Panc1 (cell line): ENCODE measurements around the gene OGA. TPM values are rescaled to one million over a fixed set of nuclear protein-coding genes. Genes with fewer than 3 reads are reported as not detected.
"Not testable (repeated sequence)": the region's sequence is repeated elsewhere in the genome, so short reads cannot be mapped to it uniquely, and the experiment has no call there.

Experiments used
- ATAC-seq: fragments of 200-7000 bp; cut with Tn5 transposase; 2 replicates; pipeline ENCODE4 v1.9.1; 2020; ENCODE audit warnings: mild to moderate bottlenecking, moderate library complexity
- BruUV-seq: library from RNA; stranded (reverse); fragments of 400-500 nt; replicated peaks from 2 replicates; lab custom pipeline; 2021; lab: Mats Ljungman, UMichigan
- CTCF ChIA-PET: fragments of 300-600 bp; sonication (Branson Sonifier 250); formaldehyde crosslinking; loops from one replicate; lab custom pipeline; 2022; ENCODE audit warnings: antibody characterized with exemption; lab: Charles Lee
- POLR2A ChIA-PET: fragments of 300-600 bp; sonication (Branson Sonifier 250); formaldehyde crosslinking; loops from one replicate; lab custom pipeline; 2022; ENCODE audit warnings: antibody characterized with exemption; lab: Charles Lee
- DNase-seq: peaks from one replicate; pipeline ENCODE4 v3.0.0-alpha.2; 2010; ENCODE audit warnings: low read depth, low spot score
- H3K27ac ChIP-seq: 2 replicates; pipeline ENCODE4 v1.5.1; 2011; ENCODE audit warnings: mild to moderate bottlenecking, low read length, inconsistent platforms
- H3K27me3 ChIP-seq: fragments of 200-500 bp; sonication (Bioruptor generic); 2 replicates; pipeline ENCODE4 v1.6.0; 2014; ENCODE audit warnings: low read length, inconsistent platforms; ENCODE audit not compliant: control insufficient read depth, insufficient read depth
- H3K36me3 ChIP-seq: fragments of 200-500 bp; sonication (Bioruptor generic); 2 replicates; pipeline ENCODE4 v1.5.1; 2014; ENCODE audit warnings: inconsistent platforms, mild to moderate bottlenecking, low read length, moderate library complexity; ENCODE audit not compliant: control insufficient read depth, insufficient read depth
- H3K4me1 ChIP-seq: 2 replicates; pipeline ENCODE4 v1.5.1; 2011; ENCODE audit warnings: inconsistent platforms, mild to moderate bottlenecking, low read length, moderate library complexity; ENCODE audit not compliant: control insufficient read depth, insufficient read depth
- H3K4me3 ChIP-seq, 2 experiments: 2 replicates each; pipeline ENCODE4 v1.5.1; 2011 to 2012; ENCODE audit warnings: low read depth in 2 of 2, low read length in 2 of 2, mild to moderate bottlenecking in 2 of 2, inconsistent platforms in 1 of 2, moderate library complexity in 1 of 2
- H3K9me3 ChIP-seq: fragments of 200-500 bp; sonication (Bioruptor generic); 2 replicates; pipeline ENCODE4 v1.5.1; 2014; ENCODE audit warnings: low read depth, mild to moderate bottlenecking, inconsistent platforms, low read length, moderate library complexity; ENCODE audit not compliant: control insufficient read depth, insufficient read depth
- POLR2AphosphoS5 ChIP-seq: IDR thresholded peaks from 2 replicates; pipeline ENCODE4 v1.6.1; 2012; ENCODE audit warnings: mild to moderate bottlenecking, low read depth, low read length, moderate library complexity
- SIN3A ChIP-seq: IDR thresholded peaks from 2 replicates; pipeline ENCODE4 v1.6.1; 2012; ENCODE audit warnings: low read depth, mild to moderate bottlenecking, low read length, moderate library complexity, borderline replicate concordance; ENCODE audit not compliant: insufficient read depth
- TCF7L2 ChIP-seq: IDR thresholded peaks from 2 replicates; pipeline ENCODE4 v1.6.1; 2011; ENCODE audit warnings: mild to moderate bottlenecking, low read depth, low read length, inconsistent platforms
- in situ Hi-C: cut with HindIII; loops from 2 replicates; pipeline ENCODE4 v1.10.0; 2016; ENCODE audit warnings: low sequenced_read_pairs, low pct_unique_long_range_greater_than_20kb
- intact Hi-C: fragments of 100-400 bp; cut with micrococcal nuclease; formaldehyde crosslinking; loops from one replicate; pipeline ENCODE4 v1.10.0; 2022; ENCODE audit not compliant: unreplicated experiment
- total RNA-seq: library from RNA; stranded (reverse); gene quantifications from one replicate; pipeline ENCODE4 v1.2.1, GENCODE V29; 2021; ENCODE audit not compliant: unreplicated experiment
- TF ChIP-seq, protein P1 (sequence below): fragments of 450-650 bp; IDR thresholded peaks from 2 replicates; pipeline ENCODE4 v1.5.1; 2017; ENCODE audit warnings: mild to moderate bottlenecking
- TF ChIP-seq, protein P2 (sequence below), 2 experiments: IDR thresholded peaks; 2 replicates each; pipeline ENCODE4 v1.6.1; 2011 to 2012; ENCODE audit warnings: low read depth in 2 of 2, control low read depth in 1 of 2, low read length in 1 of 2, mild to moderate bottlenecking in 1 of 2, moderate library complexity in 1 of 2; ENCODE audit not compliant: insufficient read depth in 1 of 2

Gene OGA
- total RNA-seq, 1 experiment from 2014 or later: 117 TPM

DNA sequence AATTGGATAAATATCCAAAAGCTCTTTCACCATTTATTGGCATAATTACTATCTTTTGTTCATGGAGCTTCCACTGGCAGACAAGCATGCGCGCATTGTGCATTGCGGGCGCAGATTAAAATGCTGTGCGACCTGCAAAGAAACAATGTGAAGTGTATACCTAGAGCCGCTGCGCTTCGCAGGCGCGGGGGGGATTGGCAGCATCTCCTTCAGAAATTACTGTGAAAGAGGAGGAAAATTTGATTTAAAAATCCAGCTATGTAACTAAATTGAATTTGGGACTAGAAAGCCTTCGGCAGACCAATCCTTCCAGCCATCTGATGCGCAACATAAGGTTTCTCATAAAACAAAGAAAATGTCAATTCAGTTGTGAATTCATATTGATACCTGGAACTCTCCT is 24.7 kb downstream of the OGA start:
- no peaks in the 10 kb centered on the region for H3K4me1 ChIP-seq
- no peak overlapping the region for H3K27ac ChIP-seq
- no TSS peak for BruUV-seq
- intact Hi-C loops: no loop called here
- peaks cover 61% of the 10 kb centered on the region for H3K36me3 ChIP-seq
- ATAC-seq (no peak), DNase-seq (no peak)
- CTCF ChIA-PET: interaction anchor here (1.0 kb wide), 1 partner anchor 12 kb away, joined by 5 read pairs; no protein-coding TSS in a partner anchor
- H3K4me3 ChIP-seq: no peak overlapping the region
- POLR2A ChIA-PET: no interaction called here
- no peaks in the 10 kb centered on the region for H3K9me3 ChIP-seq
- in situ Hi-C loops: no loop called here
- TF ChIP-seq SIN3A: no peak
- TF ChIP-seq, protein P1, sequence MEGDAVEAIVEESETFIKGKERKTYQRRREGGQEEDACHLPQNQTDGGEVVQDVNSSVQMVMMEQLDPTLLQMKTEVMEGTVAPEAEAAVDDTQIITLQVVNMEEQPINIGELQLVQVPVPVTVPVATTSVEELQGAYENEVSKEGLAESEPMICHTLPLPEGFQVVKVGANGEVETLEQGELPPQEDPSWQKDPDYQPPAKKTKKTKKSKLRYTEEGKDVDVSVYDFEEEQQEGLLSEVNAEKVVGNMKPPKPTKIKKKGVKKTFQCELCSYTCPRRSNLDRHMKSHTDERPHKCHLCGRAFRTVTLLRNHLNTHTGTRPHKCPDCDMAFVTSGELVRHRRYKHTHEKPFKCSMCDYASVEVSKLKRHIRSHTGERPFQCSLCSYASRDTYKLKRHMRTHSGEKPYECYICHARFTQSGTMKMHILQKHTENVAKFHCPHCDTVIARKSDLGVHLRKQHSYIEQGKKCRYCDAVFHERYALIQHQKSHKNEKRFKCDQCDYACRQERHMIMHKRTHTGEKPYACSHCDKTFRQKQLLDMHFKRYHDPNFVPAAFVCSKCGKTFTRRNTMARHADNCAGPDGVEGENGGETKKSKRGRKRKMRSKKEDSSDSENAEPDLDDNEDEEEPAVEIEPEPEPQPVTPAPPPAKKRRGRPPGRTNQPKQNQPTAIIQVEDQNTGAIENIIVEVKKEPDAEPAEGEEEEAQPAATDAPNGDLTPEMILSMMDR: no peak
- no peak for TF ChIP-seq POLR2AphosphoS5
- TF ChIP-seq TCF7L2: no peak
- TF ChIP-seq, protein P2, sequence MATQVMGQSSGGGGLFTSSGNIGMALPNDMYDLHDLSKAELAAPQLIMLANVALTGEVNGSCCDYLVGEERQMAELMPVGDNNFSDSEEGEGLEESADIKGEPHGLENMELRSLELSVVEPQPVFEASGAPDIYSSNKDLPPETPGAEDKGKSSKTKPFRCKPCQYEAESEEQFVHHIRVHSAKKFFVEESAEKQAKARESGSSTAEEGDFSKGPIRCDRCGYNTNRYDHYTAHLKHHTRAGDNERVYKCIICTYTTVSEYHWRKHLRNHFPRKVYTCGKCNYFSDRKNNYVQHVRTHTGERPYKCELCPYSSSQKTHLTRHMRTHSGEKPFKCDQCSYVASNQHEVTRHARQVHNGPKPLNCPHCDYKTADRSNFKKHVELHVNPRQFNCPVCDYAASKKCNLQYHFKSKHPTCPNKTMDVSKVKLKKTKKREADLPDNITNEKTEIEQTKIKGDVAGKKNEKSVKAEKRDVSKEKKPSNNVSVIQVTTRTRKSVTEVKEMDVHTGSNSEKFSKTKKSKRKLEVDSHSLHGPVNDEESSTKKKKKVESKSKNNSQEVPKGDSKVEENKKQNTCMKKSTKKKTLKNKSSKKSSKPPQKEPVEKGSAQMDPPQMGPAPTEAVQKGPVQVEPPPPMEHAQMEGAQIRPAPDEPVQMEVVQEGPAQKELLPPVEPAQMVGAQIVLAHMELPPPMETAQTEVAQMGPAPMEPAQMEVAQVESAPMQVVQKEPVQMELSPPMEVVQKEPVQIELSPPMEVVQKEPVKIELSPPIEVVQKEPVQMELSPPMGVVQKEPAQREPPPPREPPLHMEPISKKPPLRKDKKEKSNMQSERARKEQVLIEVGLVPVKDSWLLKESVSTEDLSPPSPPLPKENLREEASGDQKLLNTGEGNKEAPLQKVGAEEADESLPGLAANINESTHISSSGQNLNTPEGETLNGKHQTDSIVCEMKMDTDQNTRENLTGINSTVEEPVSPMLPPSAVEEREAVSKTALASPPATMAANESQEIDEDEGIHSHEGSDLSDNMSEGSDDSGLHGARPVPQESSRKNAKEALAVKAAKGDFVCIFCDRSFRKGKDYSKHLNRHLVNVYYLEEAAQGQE (IDR thresholded peaks at IDR 0.05; ENCODE audit: insufficient read depth in 1 of 2, low read depth in 2 of 2, low read length in 1 of 2): no peak
- no peaks in the 10 kb centered on the region for H3K27me3 ChIP-seq

DNA sequence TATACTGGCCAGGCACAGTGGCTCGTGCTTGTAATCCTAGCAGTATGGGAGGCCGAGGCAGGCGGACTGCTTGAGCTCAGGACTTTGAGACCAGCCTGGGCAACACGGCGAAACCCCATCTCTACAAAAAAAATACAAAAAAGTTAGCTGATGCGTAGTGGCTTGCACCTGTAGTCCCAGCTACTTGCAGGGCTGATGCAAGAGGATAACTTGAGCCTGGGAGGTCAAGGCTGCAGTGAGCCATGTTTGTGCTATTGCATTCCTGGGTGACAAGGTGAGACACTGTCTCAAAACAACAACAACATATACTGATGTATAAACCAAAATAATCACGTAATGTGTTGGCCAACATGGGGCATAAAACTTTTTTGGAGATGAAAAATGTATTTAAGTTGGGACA is 28.6 kb downstream of the OGA start:
- TF ChIP-seq POLR2AphosphoS5: no peak
- no TSS peak for BruUV-seq
- Histone ChIP-seq H3K27ac (no peak overlapping the region), H3K27me3 (no peaks in the 10 kb centered on the region), H3K9me3 (no peaks in the 10 kb centered on the region), H3K4me1 (peaks cover 9% of the 10 kb centered on the region), H3K4me3 (no peak overlapping the region), H3K36me3 (peaks cover 54% of the 10 kb centered on the region)
- no peak for DNase-seq
- in situ Hi-C loops: no loop called here
- CTCF ChIA-PET: no interaction called here
- POLR2A ChIA-PET: interaction anchor here (0.7 kb wide), 1 partner anchor 438 kb away, joined by 19 read pairs; no protein-coding TSS in a partner anchor
- ATAC-seq: no peak
- intact Hi-C loops: loop anchor here (10.0 kb wide), 1 partner anchor 575 kb away; no protein-coding TSS in a partner anchor

DNA sequence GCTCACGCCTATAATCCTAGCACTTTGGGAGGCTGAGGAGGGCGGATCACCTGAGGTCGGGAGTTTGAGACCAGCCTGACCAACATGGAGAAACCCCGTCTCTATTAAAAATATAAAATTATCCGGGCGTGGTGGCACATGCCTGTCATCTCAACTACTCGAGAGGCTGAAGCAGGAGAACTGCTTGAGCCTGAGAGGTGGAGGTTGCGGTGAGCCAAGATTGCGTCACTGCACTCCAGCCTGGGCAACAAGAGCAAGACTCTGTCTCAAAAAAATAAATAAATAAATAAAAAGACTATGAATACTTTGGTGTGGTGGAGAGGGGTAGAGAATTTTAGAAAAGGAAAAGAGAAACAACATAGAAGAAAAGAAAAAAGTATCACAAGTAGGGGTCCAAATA is 29.0 kb downstream of the OGA start:
- Histone ChIP-seq H3K4me1 (peaks cover 14% of the 10 kb centered on the region), H3K36me3 (peaks cover 52% of the 10 kb centered on the region)
- in situ Hi-C loops, H3K27me3 ChIP-seq, POLR2A ChIA-PET, H3K4me3 ChIP-seq, ATAC-seq, H3K27ac ChIP-seq, H3K9me3 ChIP-seq, DNase-seq, BruUV-seq: not testable (repeated sequence)
- CTCF ChIA-PET: interaction anchor here (0.7 kb wide), 1 partner anchor 9 kb away, joined by 4 read pairs; no protein-coding TSS in a partner anchor
- 0 out of 2 replicates have a peak, but pooled peaks have one; percentile 14 for TF ChIP-seq POLR2AphosphoS5
- intact Hi-C loops: loop anchor here (10.0 kb wide), 1 partner anchor 574 kb away; no protein-coding TSS in a partner anchor
